GM12878 (cell line): ENCODE results near the gene TRIM68. TPM values are rescaled to one million over a fixed set of nuclear protein-coding genes. Genes with fewer than 3 reads are reported as not detected.

ENCODE experiments used
- ATAC-seq: fragments of 200-7000 bp; cut with Tn5 transposase; 3 replicates; pipeline ENCODE4 v1.9.1; 2020; ENCODE audit warnings: mild to moderate bottlenecking, moderate library complexity
- BruUV-seq: library from RNA; stranded (reverse); fragments of 400-500 nt; replicated peaks from 2 replicates; lab custom pipeline; 2021; lab: Mats Ljungman, UMichigan
- CTCF ChIA-PET: fragments of 300-600 bp; sonication (Branson Sonifier 250); formaldehyde crosslinking; extraction: SDS; loops from one replicate; lab custom pipeline; 2021; ENCODE audit warnings: inconsistent platforms; lab: Yijun Ruan, JAX
- POLR2A ChIA-PET: fragments of 350-600 bp; formaldehyde crosslinking; extraction: SDS; loops from one replicate; lab custom pipeline; 2021; ENCODE audit warnings: inconsistent platforms; lab: Charles Lee
- RAD21 ChIA-PET: fragments of 300-600 bp; sonication (Branson Sonifier 250); formaldehyde crosslinking; loops from one replicate; lab custom pipeline; 2023; ENCODE audit warnings: antibody characterized with exemption; ENCODE audit not compliant: unreplicated experiment; lab: Charles Lee
- SMC1A ChIA-PET: fragments of 300-600 bp; sonication (Branson Sonifier 250); formaldehyde crosslinking; loops from one replicate; lab custom pipeline; 2023; ENCODE audit not compliant: unreplicated experiment, uncharacterized antibody; lab: Charles Lee
- DNase-seq: peaks from one replicate; pipeline ENCODE4 v3.0.0-alpha.2; 2011; ENCODE audit warnings: low read depth, low spot score
- FAIRE-seq: peaks from 3 replicates; lab custom pipeline; 2011; peaks lifted over from hg19 to GRCh38; lab: Jason Lieb, UNC
- H2AFZ ChIP-seq: 2 replicates; pipeline ENCODE4 v1.6.0; 2011; ENCODE audit warnings: low read depth, low read length, control low read depth; ENCODE audit not compliant: control insufficient read depth
- H3K27ac ChIP-seq: 2 replicates; pipeline ENCODE4 v1.5.1; 2011; ENCODE audit warnings: control low read depth; ENCODE audit not compliant: control insufficient read depth, insufficient read depth
- H3K27me3 ChIP-seq, 2 experiments: replicated peaks in 1 of 2; 2 replicates each; pipeline versions ENCODE4 v1.6.0 to v1.6.1; 2011; ENCODE audit warnings: low read length in 1 of 2; ENCODE audit not compliant: control insufficient read depth in 2 of 2, insufficient read depth in 2 of 2
- H3K36me3 ChIP-seq, 2 experiments: 2 replicates each; pipeline ENCODE4 v1.5.1; 2011; ENCODE audit warnings: low read length in 1 of 2; ENCODE audit not compliant: control insufficient read depth in 2 of 2, insufficient read depth in 2 of 2
- H3K4me1 ChIP-seq: 2 replicates; pipeline ENCODE4 v1.6.1; 2011; ENCODE audit warnings: mild to moderate bottlenecking, low read length, moderate library complexity, mixed read lengths; ENCODE audit not compliant: control insufficient read depth, insufficient read depth
- H3K4me2 ChIP-seq: 2 replicates; pipeline ENCODE4 v1.6.0; 2011; ENCODE audit warnings: control low read depth; ENCODE audit not compliant: control insufficient read depth, insufficient read depth
- H3K4me3 ChIP-seq: fragments of 200-600 bp; sonication (generic); 2 replicates; pipeline ENCODE4 v1.5.1; 2016
- H3K79me2 ChIP-seq: 2 replicates; pipeline ENCODE4 v1.6.0; 2011; ENCODE audit warnings: low read length; ENCODE audit not compliant: control insufficient read depth, insufficient read depth
- H3K9ac ChIP-seq: 2 replicates; pipeline ENCODE4 v1.8.0; 2011; ENCODE audit warnings: low read length, control low read depth, mixed read lengths; ENCODE audit not compliant: control insufficient read depth, insufficient read depth
- H3K9me3 ChIP-seq: replicated peaks from 3 replicates; pipeline ENCODE4 v1.5.1; 2011; ENCODE audit warnings: mild to moderate bottlenecking, low read length; ENCODE audit not compliant: control insufficient read depth, insufficient read depth
- H4K20me1 ChIP-seq: 2 replicates; pipeline ENCODE4 v1.6.0; 2011; ENCODE audit not compliant: control insufficient read depth, insufficient read depth
- BHLHE40 ChIP-seq, 2 experiments: fragments of 450-650 bp in 1 of 2; IDR thresholded peaks; 2 replicates each; pipeline ENCODE4 v1.6.1; 2011 to 2017; ENCODE audit warnings: low read depth in 2 of 2, borderline replicate concordance in 1 of 2, improper control_type of control experiment in 1 of 2, low read length in 1 of 2, mild to moderate bottlenecking in 1 of 2
- CBX5 ChIP-seq: sonication (generic); IDR thresholded peaks from 2 replicates; pipeline ENCODE4 v1.6.1; 2016; ENCODE audit warnings: low read depth, moderate library complexity, mild to moderate bottlenecking, inconsistent platforms
- PBX3 ChIP-seq: IDR thresholded peaks from 2 replicates; pipeline ENCODE4 v1.6.1; 2011; ENCODE audit warnings: mild to moderate bottlenecking, low read depth, low read length, moderate library complexity; ENCODE audit not compliant: insufficient replicate concordance
- RELA ChIP-seq: fragments of 450-650 bp; IDR thresholded peaks from 2 replicates; pipeline ENCODE4 v1.8.0; 2014; ENCODE audit warnings: borderline replicate concordance; ENCODE audit not compliant: partially characterized antibody
- WRNIP1 ChIP-seq: IDR thresholded peaks from 2 replicates; pipeline ENCODE4 v1.6.1; 2011; ENCODE audit warnings: low read depth, low read length, improper control_type of control experiment, borderline replicate concordance
- ZNF207 ChIP-seq: fragments of 450-650 bp; IDR thresholded peaks from 2 replicates; pipeline ENCODE4 v1.6.1; 2014; ENCODE audit warnings: antibody characterized with exemption, mild to moderate bottlenecking, borderline replicate concordance
- WGBS: methylation state at CpG from one replicate; pipeline ENCODE4 v1.1.6; 2016; ENCODE audit warnings: low lambda C conversion rate; ENCODE audit not compliant: insufficient replicate concordance, insufficient coverage; ENCODE audit errors: missing lambda C conversion rate; 5-methylcytosine and 5-hydroxymethylcytosine counted together
- in situ Hi-C: fragments of 300-500 bp; cut with MboI; formaldehyde crosslinking; loops from 9 replicates; pipeline ENCODE4 v1.14.3; 2018; ENCODE audit warnings: mixed read lengths
- intact Hi-C: fragments of 100-400 bp; cut with micrococcal nuclease; formaldehyde crosslinking; loops from one replicate; pipeline ENCODE4 v1.14.2; 2022; ENCODE audit not compliant: unreplicated experiment
- polyA plus RNA-seq, 11 experiments: library from polyadenylated mRNA; depleted of rRNA in 4 of 11; unstranded in 6 of 11; stranded (reverse) in 5 of 11; fragments of >200 nt; fragmentation: Nextera tagmentation in 4 of 11; fragmentation: Illumina TruSeq in 1 of 11; extraction: Ambion mirVana in 4 of 11; extraction: Trizol in 1 of 11; gene quantifications; 1 replicate in 1 of 11; 2 replicates in 10 of 11; pipeline versions ENCODE4 v1.2.1 to v1.2.3, GENCODE V29; 2011 to 2016; ENCODE audit warnings: inconsistent platforms in 2 of 11, missing spikeins in 2 of 11, low read depth in 1 of 11
- total RNA-seq, 4 experiments: library from RNA; depleted of rRNA in 3 of 4; stranded (reverse); fragments of >200 nt in 3 of 4; fragmentation: Illumina TruSeq in 1 of 4; extraction: Trizol in 1 of 4; gene quantifications; 2 replicates each; pipeline versions ENCODE4 v1.2.1 to v1.2.3, GENCODE V29; 2013 to 2021
- TF ChIP-seq, protein P1 (sequence below): fragments of 450-650 bp; IDR thresholded peaks from 2 replicates; pipeline ENCODE4 v1.6.1; 2016; ENCODE audit warnings: mild to moderate bottlenecking
- TF ChIP-seq, protein P2 (sequence below): fragments of 450-650 bp; conservative IDR thresholded peaks from 2 replicates; pipeline ENCODE4 v1.6.1; 2017; ENCODE audit warnings: mild to moderate bottlenecking, moderate library complexity

TRIM68 gene
- total and polyA plus RNA-seq, 10 of the 15 experiments (the other 5 are each of a cell fraction or from before 2014, with no cell fraction given) = 3.3 to 13.7 (median 8.3) TPM

DNA sequence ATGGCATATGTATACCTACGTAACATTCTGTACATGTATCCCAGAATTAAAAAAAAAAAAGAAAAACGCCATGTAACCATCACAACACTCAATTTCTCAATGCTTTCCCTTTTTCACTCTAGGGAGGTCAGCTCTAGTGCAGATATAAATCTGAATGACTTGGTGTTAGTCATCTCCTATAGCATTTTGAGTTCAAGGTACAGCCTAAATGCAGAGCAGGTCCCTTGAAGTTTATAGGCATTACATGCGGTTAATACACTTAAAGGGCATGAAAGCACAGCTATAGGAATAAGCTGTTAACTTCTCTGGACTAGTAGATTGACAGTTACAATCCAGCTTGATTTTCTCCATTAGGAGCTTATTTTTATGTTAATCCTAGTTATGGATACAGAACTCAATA, 42.7 kb downstream of the TRIM68 start:
- no peak overlapping the region for H2AFZ ChIP-seq
- 53% methylated on average over 3 of the region's 3 CpGs for WGBS
- H3K36me3 ChIP-seq = no peaks in the 10 kb centered on the region
- ChIA-PET CTCF (interaction anchor here (0.7 kb wide), 1 partner anchor 197 kb away, joined by 3 read pairs; the partner anchor contains the start of gene OR52B4), RAD21 (no interaction called here), SMC1A (no interaction called here), POLR2A (no interaction called here)
- BruUV-seq = no TSS peak
- TF ChIP-seq RELA (no peak), ZNF207 (no peak), BHLHE40 (IDR thresholded peaks at IDR 0.05; ENCODE audit: borderline replicate concordance in 1 of 2, low read depth in 2 of 2, low read length in 1 of 2) (no peak), WRNIP1 (no peak)
- TF ChIP-seq, protein P1, sequence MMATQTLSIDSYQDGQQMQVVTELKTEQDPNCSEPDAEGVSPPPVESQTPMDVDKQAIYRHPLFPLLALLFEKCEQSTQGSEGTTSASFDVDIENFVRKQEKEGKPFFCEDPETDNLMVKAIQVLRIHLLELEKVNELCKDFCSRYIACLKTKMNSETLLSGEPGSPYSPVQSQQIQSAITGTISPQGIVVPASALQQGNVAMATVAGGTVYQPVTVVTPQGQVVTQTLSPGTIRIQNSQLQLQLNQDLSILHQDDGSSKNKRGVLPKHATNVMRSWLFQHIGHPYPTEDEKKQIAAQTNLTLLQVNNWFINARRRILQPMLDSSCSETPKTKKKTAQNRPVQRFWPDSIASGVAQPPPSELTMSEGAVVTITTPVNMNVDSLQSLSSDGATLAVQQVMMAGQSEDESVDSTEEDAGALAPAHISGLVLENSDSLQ = no peak
- in situ Hi-C loops = no loop called here
- no peak overlapping the region for H3K9ac ChIP-seq
- H3K4me2 ChIP-seq = no peak overlapping the region
- no peaks in the 10 kb centered on the region for H3K79me2 ChIP-seq
- no peak overlapping the region for H3K27ac ChIP-seq
- H3K4me1 ChIP-seq = no peaks in the 10 kb centered on the region
- H3K27me3 ChIP-seq = no peaks in the 10 kb centered on the region; a peak in 1 of 4 replicates
- DNase-seq (no peak), FAIRE-seq (no peak), ATAC-seq (no peak)
- no peaks in the 10 kb centered on the region for H3K9me3 ChIP-seq
- no peak overlapping the region for H3K4me3 ChIP-seq
- H4K20me1 ChIP-seq = no peaks in the 10 kb centered on the region
- intact Hi-C loops = no loop called here

DNA sequence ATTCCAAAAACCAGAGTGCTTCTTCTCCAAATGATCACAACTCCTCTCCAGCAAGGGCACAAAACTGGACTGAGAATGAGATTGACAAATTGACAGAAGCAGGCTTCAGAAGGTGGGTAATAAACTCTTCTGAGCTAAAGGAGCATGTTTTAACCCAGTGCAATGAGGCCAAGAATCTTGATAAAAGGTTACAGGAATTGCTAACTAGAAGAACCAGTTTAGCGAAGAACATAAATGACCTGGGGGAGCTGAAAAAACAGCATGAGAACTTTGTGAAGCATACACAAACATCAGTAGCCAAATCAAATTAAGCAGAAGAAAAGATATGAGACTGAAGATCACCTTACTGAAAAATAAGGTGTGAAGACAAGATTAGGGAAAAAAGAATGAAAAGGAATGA, 47.6 kb downstream of the TRIM68 start:
- H3K27ac ChIP-seq = no peak overlapping the region
- RAD21 ChIA-PET = no interaction called here
- H3K36me3 ChIP-seq = no peaks in the 10 kb centered on the region
- POLR2A ChIA-PET = no interaction called here
- H3K79me2 ChIP-seq = no peaks in the 10 kb centered on the region
- H4K20me1 ChIP-seq = no peaks in the 10 kb centered on the region
- H3K27me3 ChIP-seq = no peaks in the 10 kb centered on the region
- WGBS = 33% methylated on average over 1 of the region's 1 CpG
- H3K4me2 ChIP-seq = no peak overlapping the region
- no peak overlapping the region for H2AFZ ChIP-seq
- no peak for FAIRE-seq
- DNase-seq = no peak
- H3K4me3 ChIP-seq = no peak overlapping the region
- SMC1A ChIA-PET = no interaction called here
- H3K9me3 ChIP-seq = no peaks in the 10 kb centered on the region
- no peak overlapping the region for H3K9ac ChIP-seq
- TF ChIP-seq CBX5 (no peak), PBX3 (no peak)
- TF ChIP-seq, protein P2, sequence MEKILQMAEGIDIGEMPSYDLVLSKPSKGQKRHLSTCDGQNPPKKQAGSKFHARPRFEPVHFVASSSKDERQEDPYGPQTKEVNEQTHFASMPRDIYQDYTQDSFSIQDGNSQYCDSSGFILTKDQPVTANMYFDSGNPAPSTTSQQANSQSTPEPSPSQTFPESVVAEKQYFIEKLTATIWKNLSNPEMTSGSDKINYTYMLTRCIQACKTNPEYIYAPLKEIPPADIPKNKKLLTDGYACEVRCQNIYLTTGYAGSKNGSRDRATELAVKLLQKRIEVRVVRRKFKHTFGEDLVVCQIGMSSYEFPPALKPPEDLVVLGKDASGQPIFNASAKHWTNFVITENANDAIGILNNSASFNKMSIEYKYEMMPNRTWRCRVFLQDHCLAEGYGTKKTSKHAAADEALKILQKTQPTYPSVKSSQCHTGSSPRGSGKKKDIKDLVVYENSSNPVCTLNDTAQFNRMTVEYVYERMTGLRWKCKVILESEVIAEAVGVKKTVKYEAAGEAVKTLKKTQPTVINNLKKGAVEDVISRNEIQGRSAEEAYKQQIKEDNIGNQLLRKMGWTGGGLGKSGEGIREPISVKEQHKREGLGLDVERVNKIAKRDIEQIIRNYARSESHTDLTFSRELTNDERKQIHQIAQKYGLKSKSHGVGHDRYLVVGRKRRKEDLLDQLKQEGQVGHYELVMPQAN = no peak
- CTCF ChIA-PET = interaction anchor here (1.1 kb wide), 1 partner anchor 20 kb away, joined by 3 read pairs; no protein-coding TSS in a partner anchor
- ATAC-seq = no peak
- intact Hi-C loops (no loop called here), in situ Hi-C loops (no loop called here)
- BruUV-seq = no TSS peak
- no peaks in the 10 kb centered on the region for H3K4me1 ChIP-seq
